GM11168 (cell line): ENCODE measurements around the gene FES.

Source experiments
- in situ Hi-C: fragments of 300-500 bp; cut with MboI; formaldehyde crosslinking; loops from one replicate; pipeline ENCODE4 v1.12.0; 2022; ENCODE audit warnings: low sequenced_read_pairs; ENCODE audit not compliant: unreplicated experiment

The FES gene

GRCh38 chr15:90942354-90943120, 58.2 kb downstream of the FES start:
- in situ Hi-C loops, result no loop called here

GRCh38 chr15:90945091-90945490, 60.8 kb downstream of the FES start:
- in situ Hi-C loops, result no loop called here
